Liver (tissue), 9 donors: ENCODE results near the gene PPP1R3E. TPM values are rescaled to one million over a fixed set of nuclear protein-coding genes. Genes with fewer than 3 reads are reported as not detected.

Source experiments
- DNase-seq: peaks from one replicate; pipeline ENCODE4 v3.0.0-alpha.2; 2017; ENCODE audit warnings: low spot score
- H3K27ac ChIP-seq, 2 donors: one replicate each; pipeline ENCODE4 v1.7.0; 2013; ENCODE audit warnings: inconsistent platforms in 2 of 2, low read length in 2 of 2, control low read depth in 1 of 2, low read depth in 1 of 2, mild to moderate bottlenecking in 1 of 2
- H3K27me3 ChIP-seq, 4 donors: one replicate each; pipeline versions ENCODE4 v1.6.1 to v1.7.0; 2013; ENCODE audit warnings: low read length in 3 of 4, inconsistent platforms in 1 of 4, mild to moderate bottlenecking in 1 of 4, moderate library complexity in 1 of 4; ENCODE audit not compliant: control insufficient read depth in 4 of 4, insufficient read depth in 4 of 4
- H3K36me3 ChIP-seq, 4 donors: one replicate each; pipeline versions ENCODE4 v1.6.1 to v1.7.0; 2013; ENCODE audit warnings: low read length in 3 of 4, mild to moderate bottlenecking in 3 of 4, low read depth in 1 of 4, moderate library complexity in 1 of 4; ENCODE audit not compliant: control insufficient read depth in 4 of 4, insufficient read depth in 3 of 4
- H3K4me1 ChIP-seq, 4 donors: one replicate each; pipeline versions ENCODE4 v1.6.1 to v1.7.0; 2013; ENCODE audit warnings: low read length in 3 of 4, mild to moderate bottlenecking in 3 of 4, moderate library complexity in 1 of 4; ENCODE audit not compliant: control insufficient read depth in 4 of 4, insufficient read depth in 4 of 4
- H3K4me3 ChIP-seq, 3 donors: one replicate each; pipeline versions ENCODE4 v1.6.1 to v1.7.0; 2013; ENCODE audit warnings: low read length in 3 of 3, control low read depth in 1 of 3, low read depth in 1 of 3, mild to moderate bottlenecking in 1 of 3
- H3K9ac ChIP-seq, 2 donors: one replicate each; pipeline ENCODE4 v1.7.0; 2013; ENCODE audit warnings: low read length in 2 of 2, mild to moderate bottlenecking in 2 of 2, moderate library complexity in 2 of 2, control low read depth in 1 of 2, low read depth in 1 of 2
- H3K9me3 ChIP-seq, 4 donors: one replicate each; pipeline versions ENCODE4 v1.6.1 to v1.7.0; 2013; ENCODE audit warnings: low read length in 3 of 4; ENCODE audit not compliant: control insufficient read depth in 4 of 4
- ATF3 ChIP-seq: IDR thresholded peaks from 2 replicates; pipeline ENCODE4 v1.6.1; 2016; ENCODE audit warnings: antibody characterized with exemption
- CTCF ChIP-seq: fragments of 150-350 bp; IDR thresholded peaks from 2 replicates; pipeline ENCODE4 v1.5.1; 2017; ENCODE audit warnings: improper control_type of control experiment, low read depth, low read length; ENCODE audit not compliant: missing input control
- EGR1 ChIP-seq, 2 donors: IDR thresholded peaks; 2 replicates each; pipeline ENCODE4 v1.6.1; 2016 to 2018; ENCODE audit warnings: antibody characterized with exemption in 2 of 2, low read depth in 2 of 2
- FOXA1 ChIP-seq: IDR thresholded peaks from 2 replicates; pipeline ENCODE4 v1.6.1; 2016; ENCODE audit warnings: antibody characterized with exemption
- FOXA2 ChIP-seq: IDR thresholded peaks from 2 replicates; pipeline ENCODE4 v1.6.1; 2016; ENCODE audit warnings: antibody characterized with exemption
- GABPA ChIP-seq, 2 donors: IDR thresholded peaks in 1 of 2; conservative IDR thresholded peaks in 1 of 2; 2 replicates each; pipeline ENCODE4 v1.6.1; 2016; ENCODE audit warnings: antibody characterized with exemption in 2 of 2, mild to moderate bottlenecking in 1 of 2, moderate library complexity in 1 of 2
- HNF4A ChIP-seq, 2 donors: conservative IDR thresholded peaks; 2 replicates each; pipeline ENCODE4 v1.6.1; 2016; ENCODE audit warnings: antibody characterized with exemption in 2 of 2, mild to moderate bottlenecking in 2 of 2
- HNF4G ChIP-seq: IDR thresholded peaks from 2 replicates; pipeline ENCODE4 v1.6.1; 2016; ENCODE audit warnings: antibody characterized with exemption
- JUND ChIP-seq, 2 donors: IDR thresholded peaks; 2 replicates each; pipeline ENCODE4 v1.6.1; 2016; ENCODE audit warnings: antibody characterized with exemption in 2 of 2
- MAX ChIP-seq: IDR thresholded peaks from 2 replicates; pipeline ENCODE4 v1.6.1; 2016; ENCODE audit warnings: antibody characterized with exemption
- NR2F2 ChIP-seq: IDR thresholded peaks from 2 replicates; pipeline ENCODE4 v1.6.1; 2016; ENCODE audit warnings: antibody characterized with exemption
- RAD21 ChIP-seq, 2 donors: IDR thresholded peaks; 2 replicates each; pipeline ENCODE4 v1.6.1; 2016; ENCODE audit warnings: antibody characterized with exemption in 2 of 2, mild to moderate bottlenecking in 2 of 2
- RXRA ChIP-seq, 2 donors: IDR thresholded peaks; 2 replicates each; pipeline ENCODE4 v1.6.1; 2017 to 2018; ENCODE audit warnings: antibody characterized with exemption in 2 of 2, mild to moderate bottlenecking in 1 of 2
- SP1 ChIP-seq: IDR thresholded peaks from 2 replicates; pipeline ENCODE4 v1.6.1; 2018; ENCODE audit warnings: antibody characterized with exemption, mild to moderate bottlenecking
- YY1 ChIP-seq: IDR thresholded peaks from 2 replicates; pipeline ENCODE4 v1.6.1; 2016; ENCODE audit warnings: antibody characterized with exemption, mild to moderate bottlenecking
- ZBTB33 ChIP-seq: IDR thresholded peaks from 2 replicates; pipeline ENCODE4 v1.6.1; 2016; ENCODE audit warnings: antibody characterized with exemption
- WGBS: extraction: QIAGEN DNeasy Blood & Tissue Kit; methylation state at CpG from one replicate; pipeline ENCODE4 v1.1.7; 2013; 5-methylcytosine and 5-hydroxymethylcytosine counted together
- polyA plus RNA-seq, 2 donors: library from polyadenylated mRNA; stranded (reverse) in 1 of 2; unstranded in 1 of 2; fragments of 200-250 nt in 1 of 2; fragments of >200 nt in 1 of 2; fragmentation: Nextera tagmentation in 1 of 2; extraction: Ambion mirVana in 1 of 2; gene quantifications; one replicate each; pipeline versions ENCODE4 v1.2.1 to v1.2.3, GENCODE V29; 2013 to 2015
- total RNA-seq, 2 donors: library from RNA; depleted of rRNA; stranded (reverse); fragments of >200 nt; gene quantifications; one replicate each; pipeline ENCODE4 v1.2.3, GENCODE V29; 2014
- donor health status: healthy.
- donor health status: healthy.
- donor health status: healthy.
- donor health status: healthy.
- donor health status: healthy.

PPP1R3E gene
- total and polyA plus RNA-seq, 4 donors: 2.5 to 4.7 (median 3.6) TPM

DNA sequence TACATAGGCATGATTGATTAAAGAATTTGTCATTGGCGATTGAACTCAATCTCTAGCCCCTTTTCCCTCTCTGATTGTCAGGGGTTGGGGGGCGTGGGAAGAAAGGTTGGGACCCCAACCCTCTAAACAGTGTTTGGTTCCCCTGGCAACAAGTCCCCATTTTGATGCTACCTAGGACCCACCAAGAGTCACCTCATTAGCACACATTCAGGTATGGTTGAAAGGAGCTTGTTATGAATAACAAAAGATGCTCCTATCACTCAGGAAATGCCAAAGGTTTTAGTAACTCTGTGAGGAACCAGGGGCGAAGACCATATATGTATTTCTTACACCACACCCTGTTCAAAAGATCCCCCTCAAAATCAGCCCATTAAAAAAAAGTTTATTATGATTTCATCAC is 50.7 kb downstream of the PPP1R3E start:
- no peak overlapping the region for H3K9ac ChIP-seq
- H3K4me1 ChIP-seq: peaks cover 0 to 13% (median under 1%) of the 10 kb centered on the region in 4 donors
- 74% methylated on average over 3 of the region's 3 CpGs for WGBS
- DNase-seq: no peak
- TF ChIP-seq NR2F2 (no peak), HNF4G (no peak), SP1 (no peak), HNF4A (conservative IDR thresholded peaks at IDR 0.05) (no peak), FOXA1 (no peak), RAD21 (IDR thresholded peaks at IDR 0.05) (no peak), CTCF (no peak), ATF3 (no peak), JUND (IDR thresholded peaks at IDR 0.05) (no peak), FOXA2 (no peak), ZBTB33 (no peak), MAX (no peak), EGR1 (IDR thresholded peaks at IDR 0.05; ENCODE audit: low read depth in 2 of 2) (no peak), YY1 (no peak)
- no peaks in the 10 kb centered on the region for H3K9me3 ChIP-seq
- no peaks in the 10 kb centered on the region for H3K27me3 ChIP-seq
- H3K36me3 ChIP-seq: no peaks in the 10 kb centered on the region
- H3K4me3 ChIP-seq: no peak overlapping the region
- H3K27ac ChIP-seq: no peak overlapping the region

- Histone ChIP-seq H3K36me3 (no peaks in the 10 kb centered on the region), H3K4me3 (no peak overlapping the region), H3K4me1 (peaks cover 1 to 27% (median 6%) of the 10 kb centered on the region in 4 donors), H3K9ac (no peak overlapping the region), H3K27ac (no peak overlapping the region), H3K9me3 (no peaks in the 10 kb centered on the region), H3K27me3 (no peaks in the 10 kb centered on the region)
- no peak for TF ChIP-seq GABPA (IDR thresholded peaks at IDR 0.05 in 1 of 2, conservative IDR thresholded peaks at IDR 0.05 in 1 of 2)
- TF ChIP-seq EGR1 (IDR thresholded peaks at IDR 0.05; ENCODE audit: low read depth in 2 of 2): no peak
- no peak for TF ChIP-seq JUND (IDR thresholded peaks at IDR 0.05)
- TF ChIP-seq RXRA (IDR thresholded peaks at IDR 0.05): peak in 1 of 2 donors; percentile 22
- TF ChIP-seq ATF3: no peak
- no peak for TF ChIP-seq FOXA1
- no peak for TF ChIP-seq YY1
- DNase-seq: no peak
- 60% methylated on average over 6 of the region's 6 CpGs for WGBS
Measured at GRCh38 chr14:23249824-23250223, 52.8 kb downstream of the PPP1R3E start.
